ENCODE results near the gene NTF4.

Gene NTF4

DNA sequence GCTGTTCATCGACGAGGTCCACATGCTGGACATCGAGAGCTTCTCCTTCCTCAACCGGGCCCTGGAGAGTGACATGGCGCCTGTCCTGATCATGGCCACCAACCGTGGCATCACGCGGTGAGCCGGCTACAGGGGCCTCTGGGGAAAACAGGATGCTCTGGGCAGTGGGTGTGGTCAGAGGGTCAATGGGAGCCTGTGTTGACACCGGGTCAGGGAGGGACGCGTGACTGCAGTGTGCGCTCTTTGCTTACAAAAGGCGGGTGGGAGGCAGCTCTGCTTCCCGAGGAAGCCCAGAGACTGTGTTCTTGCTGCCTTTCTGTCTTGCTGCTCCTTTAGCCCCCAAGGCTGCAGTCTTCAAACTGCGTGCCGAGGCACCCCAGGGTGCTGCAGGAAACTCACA is 53.4 kb downstream of the NTF4 start:
- no peak for ATAC-seq
- TF ChIP-seq OSR1 (CRISPR knock-in tag; IDR thresholded peaks at IDR 0.05) (no peak), ESRRG (CRISPR knock-in tag; IDR thresholded peaks at IDR 0.05) (no peak), TCF4 (CRISPR knock-in tag; IDR thresholded peaks at IDR 0.05; ENCODE audit: borderline replicate concordance) (no peak), TOX (CRISPR knock-in tag; IDR thresholded peaks at IDR 0.05; ENCODE audit: borderline replicate concordance) (no peak), ZNF70 (CRISPR knock-in tag; IDR thresholded peaks at IDR 0.05) (no peak), ZC3H10 (CRISPR knock-in tag; IDR thresholded peaks at IDR 0.05) (no peak), BACH2 (CRISPR knock-in tag; IDR thresholded peaks at IDR 0.05; ENCODE audit: borderline replicate concordance) (no peak), PPARA (CRISPR knock-in tag; IDR thresholded peaks at IDR 0.05; ENCODE audit: borderline replicate concordance) (no peak), SNAI2 (CRISPR knock-in tag; IDR thresholded peaks at IDR 0.05) (no peak), ZFP3 (CRISPR knock-in tag; IDR thresholded peaks at IDR 0.05) (no peak), ARNTL (CRISPR knock-in tag; IDR thresholded peaks at IDR 0.05; ENCODE audit: borderline replicate concordance, low read depth) (no peak)
- TF ChIP-seq, protein P1, sequence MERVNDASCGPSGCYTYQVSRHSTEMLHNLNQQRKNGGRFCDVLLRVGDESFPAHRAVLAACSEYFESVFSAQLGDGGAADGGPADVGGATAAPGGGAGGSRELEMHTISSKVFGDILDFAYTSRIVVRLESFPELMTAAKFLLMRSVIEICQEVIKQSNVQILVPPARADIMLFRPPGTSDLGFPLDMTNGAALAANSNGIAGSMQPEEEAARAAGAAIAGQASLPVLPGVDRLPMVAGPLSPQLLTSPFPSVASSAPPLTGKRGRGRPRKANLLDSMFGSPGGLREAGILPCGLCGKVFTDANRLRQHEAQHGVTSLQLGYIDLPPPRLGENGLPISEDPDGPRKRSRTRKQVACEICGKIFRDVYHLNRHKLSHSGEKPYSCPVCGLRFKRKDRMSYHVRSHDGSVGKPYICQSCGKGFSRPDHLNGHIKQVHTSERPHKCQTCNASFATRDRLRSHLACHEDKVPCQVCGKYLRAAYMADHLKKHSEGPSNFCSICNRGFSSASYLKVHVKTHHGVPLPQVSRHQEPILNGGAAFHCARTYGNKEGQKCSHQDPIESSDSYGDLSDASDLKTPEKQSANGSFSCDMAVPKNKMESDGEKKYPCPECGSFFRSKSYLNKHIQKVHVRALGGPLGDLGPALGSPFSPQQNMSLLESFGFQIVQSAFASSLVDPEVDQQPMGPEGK (CRISPR knock-in tag; IDR thresholded peaks at IDR 0.05; ENCODE audit: borderline replicate concordance): no peak
- TF ChIP-seq, protein P2, sequence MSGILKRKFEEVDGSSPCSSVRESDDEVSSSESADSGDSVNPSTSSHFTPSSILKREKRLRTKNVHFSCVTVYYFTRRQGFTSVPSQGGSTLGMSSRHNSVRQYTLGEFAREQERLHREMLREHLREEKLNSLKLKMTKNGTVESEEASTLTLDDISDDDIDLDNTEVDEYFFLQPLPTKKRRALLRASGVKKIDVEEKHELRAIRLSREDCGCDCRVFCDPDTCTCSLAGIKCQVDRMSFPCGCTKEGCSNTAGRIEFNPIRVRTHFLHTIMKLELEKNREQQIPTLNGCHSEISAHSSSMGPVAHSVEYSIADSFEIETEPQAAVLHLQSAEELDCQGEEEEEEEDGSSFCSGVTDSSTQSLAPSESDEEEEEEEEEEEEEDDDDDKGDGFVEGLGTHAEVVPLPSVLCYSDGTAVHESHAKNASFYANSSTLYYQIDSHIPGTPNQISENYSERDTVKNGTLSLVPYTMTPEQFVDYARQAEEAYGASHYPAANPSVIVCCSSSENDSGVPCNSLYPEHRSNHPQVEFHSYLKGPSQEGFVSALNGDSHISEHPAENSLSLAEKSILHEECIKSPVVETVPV (CRISPR knock-in tag; IDR thresholded peaks at IDR 0.05): no peak
- TF ChIP-seq, protein P3, sequence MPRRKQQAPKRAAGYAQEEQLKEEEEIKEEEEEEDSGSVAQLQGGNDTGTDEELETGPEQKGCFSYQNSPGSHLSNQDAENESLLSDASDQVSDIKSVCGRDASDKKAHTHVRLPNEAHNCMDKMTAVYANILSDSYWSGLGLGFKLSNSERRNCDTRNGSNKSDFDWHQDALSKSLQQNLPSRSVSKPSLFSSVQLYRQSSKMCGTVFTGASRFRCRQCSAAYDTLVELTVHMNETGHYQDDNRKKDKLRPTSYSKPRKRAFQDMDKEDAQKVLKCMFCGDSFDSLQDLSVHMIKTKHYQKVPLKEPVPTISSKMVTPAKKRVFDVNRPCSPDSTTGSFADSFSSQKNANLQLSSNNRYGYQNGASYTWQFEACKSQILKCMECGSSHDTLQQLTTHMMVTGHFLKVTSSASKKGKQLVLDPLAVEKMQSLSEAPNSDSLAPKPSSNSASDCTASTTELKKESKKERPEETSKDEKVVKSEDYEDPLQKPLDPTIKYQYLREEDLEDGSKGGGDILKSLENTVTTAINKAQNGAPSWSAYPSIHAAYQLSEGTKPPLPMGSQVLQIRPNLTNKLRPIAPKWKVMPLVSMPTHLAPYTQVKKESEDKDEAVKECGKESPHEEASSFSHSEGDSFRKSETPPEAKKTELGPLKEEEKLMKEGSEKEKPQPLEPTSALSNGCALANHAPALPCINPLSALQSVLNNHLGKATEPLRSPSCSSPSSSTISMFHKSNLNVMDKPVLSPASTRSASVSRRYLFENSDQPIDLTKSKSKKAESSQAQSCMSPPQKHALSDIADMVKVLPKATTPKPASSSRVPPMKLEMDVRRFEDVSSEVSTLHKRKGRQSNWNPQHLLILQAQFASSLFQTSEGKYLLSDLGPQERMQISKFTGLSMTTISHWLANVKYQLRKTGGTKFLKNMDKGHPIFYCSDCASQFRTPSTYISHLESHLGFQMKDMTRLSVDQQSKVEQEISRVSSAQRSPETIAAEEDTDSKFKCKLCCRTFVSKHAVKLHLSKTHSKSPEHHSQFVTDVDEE (CRISPR knock-in tag; IDR thresholded peaks at IDR 0.05): no peak
- TF ChIP-seq, protein P4, sequence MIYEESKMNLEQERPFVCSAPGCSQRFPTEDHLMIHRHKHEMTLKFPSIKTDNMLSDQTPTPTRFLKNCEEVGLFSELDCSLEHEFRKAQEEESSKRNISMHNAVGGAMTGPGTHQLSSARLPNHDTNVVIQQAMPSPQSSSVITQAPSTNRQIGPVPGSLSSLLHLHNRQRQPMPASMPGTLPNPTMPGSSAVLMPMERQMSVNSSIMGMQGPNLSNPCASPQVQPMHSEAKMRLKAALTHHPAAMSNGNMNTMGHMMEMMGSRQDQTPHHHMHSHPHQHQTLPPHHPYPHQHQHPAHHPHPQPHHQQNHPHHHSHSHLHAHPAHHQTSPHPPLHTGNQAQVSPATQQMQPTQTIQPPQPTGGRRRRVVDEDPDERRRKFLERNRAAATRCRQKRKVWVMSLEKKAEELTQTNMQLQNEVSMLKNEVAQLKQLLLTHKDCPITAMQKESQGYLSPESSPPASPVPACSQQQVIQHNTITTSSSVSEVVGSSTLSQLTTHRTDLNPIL (CRISPR knock-in tag; IDR thresholded peaks at IDR 0.05; ENCODE audit: low read depth): no peak
- TF ChIP-seq, protein P5, sequence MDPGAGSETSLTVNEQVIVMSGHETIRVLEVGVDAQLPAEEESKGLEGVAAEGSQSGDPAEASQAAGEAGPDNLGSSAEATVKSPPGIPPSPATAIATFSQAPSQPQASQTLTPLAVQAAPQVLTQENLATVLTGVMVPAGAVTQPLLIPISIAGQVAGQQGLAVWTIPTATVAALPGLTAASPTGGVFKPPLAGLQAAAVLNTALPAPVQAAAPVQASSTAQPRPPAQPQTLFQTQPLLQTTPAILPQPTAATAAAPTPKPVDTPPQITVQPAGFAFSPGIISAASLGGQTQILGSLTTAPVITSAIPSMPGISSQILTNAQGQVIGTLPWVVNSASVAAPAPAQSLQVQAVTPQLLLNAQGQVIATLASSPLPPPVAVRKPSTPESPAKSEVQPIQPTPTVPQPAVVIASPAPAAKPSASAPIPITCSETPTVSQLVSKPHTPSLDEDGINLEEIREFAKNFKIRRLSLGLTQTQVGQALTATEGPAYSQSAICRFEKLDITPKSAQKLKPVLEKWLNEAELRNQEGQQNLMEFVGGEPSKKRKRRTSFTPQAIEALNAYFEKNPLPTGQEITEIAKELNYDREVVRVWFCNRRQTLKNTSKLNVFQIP (CRISPR knock-in tag; IDR thresholded peaks at IDR 0.05; ENCODE audit: borderline replicate concordance, low read depth): no peak

All from SK-N-SH treated with all-trans-retinoic acid at 6 μM for 48 hours (cell line).